SU-DHL-6 (cell line): ENCODE measurements around the gene MYLK4.

Experiments used
- H2AFZ ChIP-seq: fragments of 200-600 bp; sonication (generic); 2 replicates; pipeline ENCODE4 v1.6.1; 2014; ENCODE audit warnings: low read depth, mild to moderate bottlenecking, moderate library complexity, mixed read lengths, antibody characterized with exemption, low read length; ENCODE audit not compliant: severe bottlenecking
- H3F3A ChIP-seq: fragments of 200-600 bp; shearing (Covaris generic); 2 replicates; pipeline ENCODE4 v1.6.0; 2016; ENCODE audit warnings: antibody characterized with exemption, mild to moderate bottlenecking; ENCODE audit not compliant: insufficient read depth
- H3K27ac ChIP-seq: fragments of 200-600 bp; sonication (generic); 2 replicates; pipeline ENCODE4 v1.5.1; 2016; ENCODE audit warnings: low read depth, mild to moderate bottlenecking, low read length, moderate library complexity, mixed read lengths
- H3K27me3 ChIP-seq: fragments of 200-600 bp; sonication (generic), shearing (Covaris generic); 2 replicates; pipeline ENCODE4 v1.6.0; 2014; ENCODE audit warnings: mild to moderate bottlenecking, low read length
- H3K36me3 ChIP-seq: fragments of 200-600 bp; sonication (generic); 2 replicates; pipeline ENCODE4 v1.6.1; 2014; ENCODE audit warnings: mild to moderate bottlenecking, low read length, mixed read lengths
- H3K4me2 ChIP-seq: fragments of 300-600, 200-600 bp; shearing (Covaris generic), sonication (generic); 2 replicates; pipeline ENCODE4 v1.6.0; 2014; ENCODE audit warnings: low read length, low read depth, mild to moderate bottlenecking; ENCODE audit not compliant: poor library complexity, severe bottlenecking
- H3K4me3 ChIP-seq: fragments of 200-600 bp; sonication (generic); 2 replicates; pipeline ENCODE4 v1.5.1; 2014; ENCODE audit warnings: antibody characterized with exemption, low read length, mild to moderate bottlenecking, mixed read lengths; ENCODE audit not compliant: insufficient read depth, poor library complexity, severe bottlenecking
- H3K79me2 ChIP-seq: fragments of 200-600 bp; sonication (generic); 2 replicates; pipeline ENCODE4 v1.6.1; 2014; ENCODE audit warnings: mild to moderate bottlenecking, low read length, moderate library complexity; ENCODE audit not compliant: insufficient read depth
- H3K9ac ChIP-seq: fragments of 200-600 bp; sonication (generic); 2 replicates; pipeline ENCODE4 v1.7.0; 2014; ENCODE audit warnings: mild to moderate bottlenecking, low read length
- H3K9me2 ChIP-seq: fragments of 200-600 bp; sonication (generic); replicated peaks from 2 replicates; pipeline ENCODE4 v1.6.1; 2014; ENCODE audit warnings: low read length; ENCODE audit not compliant: insufficient read depth
- H3K9me3 ChIP-seq: fragments of 200-600 bp; sonication (generic); 2 replicates; pipeline ENCODE4 v1.6.1; 2014; ENCODE audit warnings: low read length, mixed read lengths; ENCODE audit not compliant: insufficient read depth
- H4K20me1 ChIP-seq: fragments of 200-600 bp; sonication (generic); 2 replicates; pipeline ENCODE4 v1.6.1; 2014; ENCODE audit warnings: low read depth, mild to moderate bottlenecking, antibody characterized with exemption, low read length, moderate library complexity, mixed read lengths
- CTCF ChIP-seq: fragments of 200-600 bp; sonication (generic); IDR thresholded peaks from one replicate; pipeline ENCODE4 v1.5.1; 2017; ENCODE audit warnings: antibody characterized with exemption, mild to moderate bottlenecking, low read length, moderate library complexity; ENCODE audit not compliant: insufficient read depth, poor library complexity, severe bottlenecking
- EZH2phosphoT487 ChIP-seq: fragments of 200-600 bp; sonication (generic), shearing (Covaris generic); conservative IDR thresholded peaks from 2 replicates; pipeline ENCODE4 v1.6.1; 2018; ENCODE audit warnings: mild to moderate bottlenecking, antibody characterized with exemption, low read length, moderate library complexity, mixed read lengths

MYLK4 gene

DNA sequence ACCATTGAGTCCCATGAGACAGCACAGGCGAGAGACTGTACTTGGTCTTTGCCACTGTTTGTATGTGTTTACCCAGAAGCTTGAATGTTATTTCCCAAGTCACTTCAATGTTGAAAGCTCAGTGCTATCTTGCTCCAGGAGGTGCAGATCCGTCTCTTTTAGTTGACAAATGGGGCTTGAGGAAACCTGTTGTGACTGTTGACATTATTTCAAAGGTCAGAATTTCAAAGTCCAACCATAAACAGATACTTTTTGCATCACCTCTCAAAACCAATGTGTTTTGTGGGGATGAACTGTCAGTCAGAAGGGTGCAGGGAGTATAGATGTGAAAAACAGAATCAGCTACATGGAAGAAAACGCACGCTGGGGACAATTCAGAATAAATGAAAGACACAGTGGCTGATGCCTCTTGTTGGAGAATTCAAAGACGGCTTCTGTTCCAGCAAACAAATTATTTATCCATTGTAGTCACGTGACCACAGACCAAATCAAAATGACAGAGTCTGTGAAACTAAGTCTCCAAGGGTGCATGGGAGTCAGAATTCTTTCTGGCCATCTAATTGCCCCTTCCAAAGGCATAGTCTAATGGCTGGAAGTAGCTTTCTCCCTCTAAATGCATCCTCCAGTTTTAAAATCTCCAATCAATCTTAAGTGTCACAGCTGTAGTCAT is 83.7 kb downstream of the MYLK4 start:
- no peak overlapping the region for H3K9ac ChIP-seq
- no peak overlapping the region for H3K4me2 ChIP-seq
- no peaks in the 10 kb centered on the region for H3K36me3 ChIP-seq
- H4K20me1 ChIP-seq = no peaks in the 10 kb centered on the region
- H3F3A ChIP-seq = no peaks in the 10 kb centered on the region
- H3K9me3 ChIP-seq = no peaks in the 10 kb centered on the region
- H3K9me2 ChIP-seq = no peaks in the 10 kb centered on the region
- H3K27ac ChIP-seq = no peak overlapping the region
- no peak overlapping the region for H3K4me3 ChIP-seq
- H2AFZ ChIP-seq = no peak overlapping the region
- no peaks in the 10 kb centered on the region for H3K79me2 ChIP-seq
- H3K27me3 ChIP-seq = no peaks in the 10 kb centered on the region
- TF ChIP-seq CTCF (no peak), EZH2phosphoT487 (no peak)

DNA sequence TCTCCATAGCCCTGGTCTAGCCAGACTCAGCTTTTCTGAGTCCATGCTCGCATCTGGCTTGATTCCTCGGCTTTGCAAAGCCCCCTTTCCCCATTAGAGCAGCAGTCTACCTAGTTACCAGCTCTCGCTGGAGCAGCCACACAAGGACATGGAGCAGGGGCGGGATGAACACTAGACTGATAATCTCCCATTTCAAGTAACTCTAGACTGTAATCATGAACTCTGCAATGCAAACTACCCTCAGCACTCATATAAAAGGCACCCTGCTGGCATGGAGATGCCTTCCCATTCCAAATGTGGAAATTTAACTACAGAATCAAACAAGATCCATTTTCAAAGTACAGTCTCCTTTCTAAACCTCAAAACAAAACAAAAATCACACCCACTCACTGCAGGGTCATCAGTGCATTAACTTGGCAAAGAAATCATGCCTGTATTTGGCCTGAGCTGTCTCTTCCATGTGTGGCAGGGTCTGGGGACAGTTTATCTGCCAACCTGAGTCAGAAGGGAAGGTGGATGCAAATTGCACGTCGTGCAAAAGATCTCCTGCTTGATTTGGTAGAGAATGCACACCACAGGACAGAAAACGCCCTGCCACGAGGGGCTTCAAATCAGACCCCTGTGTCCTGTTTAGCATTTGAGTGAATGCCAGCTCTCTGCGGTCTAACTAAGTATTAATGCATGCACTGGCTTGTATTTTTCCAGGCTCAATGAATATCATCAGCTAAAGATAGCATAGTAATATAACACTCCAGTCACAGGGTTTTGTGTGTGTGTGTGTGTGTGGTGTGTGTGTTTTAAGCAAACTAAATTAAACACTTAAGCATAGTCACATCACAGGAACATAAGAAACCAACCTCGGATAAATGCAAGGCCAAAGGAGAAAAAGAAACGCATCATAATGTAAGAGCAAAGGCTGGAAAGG is 85.3 kb downstream of the MYLK4 start:
- Histone ChIP-seq H3K4me2 (no peak overlapping the region), H3K27me3 (no peaks in the 10 kb centered on the region), H3F3A (no peaks in the 10 kb centered on the region), H4K20me1 (no peaks in the 10 kb centered on the region), H3K9me3 (no peaks in the 10 kb centered on the region), H3K9me2 (no peaks in the 10 kb centered on the region), H2AFZ (no peak overlapping the region), H3K36me3 (no peaks in the 10 kb centered on the region), H3K4me3 (no peak overlapping the region), H3K9ac (no peak overlapping the region), H3K27ac (no peak overlapping the region), H3K79me2 (no peaks in the 10 kb centered on the region)
- TF ChIP-seq CTCF (no peak), EZH2phosphoT487 (no peak)

GRCh38 chr6:2663123-2663522 is 87.6 kb downstream of the MYLK4 start:
- TF ChIP-seq EZH2phosphoT487 (no peak), CTCF (no peak)
- H3K79me2 ChIP-seq = no peaks in the 10 kb centered on the region
- no peaks in the 10 kb centered on the region for H3F3A ChIP-seq
- H2AFZ ChIP-seq = no peak overlapping the region
- H3K9me3 ChIP-seq = no peaks in the 10 kb centered on the region
- H3K9me2 ChIP-seq = no peaks in the 10 kb centered on the region
- no peak overlapping the region for H3K4me2 ChIP-seq
- no peak overlapping the region for H3K4me3 ChIP-seq
- H3K9ac ChIP-seq = no peak overlapping the region
- H3K36me3 ChIP-seq = no peaks in the 10 kb centered on the region
- no peaks in the 10 kb centered on the region for H4K20me1 ChIP-seq
- no peak overlapping the region for H3K27ac ChIP-seq
- no peaks in the 10 kb centered on the region for H3K27me3 ChIP-seq
